ENCODE data around the gene WNT1.

Gene WNT1

GRCh38 chr12:48981757-48982157, 3.6 kb downstream of the WNT1 start:
- peak; percentile 28 for DNase-seq

- no peak for DNase-seq
Measured at GRCh38 chr12:48982397-48983080, 4.4 kb downstream of the WNT1 start.

- peak; percentile 10 for DNase-seq
Measured at GRCh38 chr12:48985475-48985897, 7.4 kb downstream of the WNT1 start.

GRCh38 chr12:48985901-48986300, 7.8 kb downstream of the WNT1 start:
- DNase-seq = peak; percentile 8

GRCh38 chr12:48986720-48987291, 8.7 kb downstream of the WNT1 start:
- peak; percentile 88 for DNase-seq

- DNase-seq = peak; percentile 90
Measured at GRCh38 chr12:48988030-48988649, 10.0 kb downstream of the WNT1 start.

- DNase-seq = no peak
Measured at GRCh38 chr12:48990552-48990951, 12.4 kb downstream of the WNT1 start.

- no peak for DNase-seq
Measured at GRCh38 chr12:48991247-48992050, 13.3 kb downstream of the WNT1 start.

- DNase-seq = no peak
Measured at GRCh38 chr12:48993787-48994186, 15.7 kb downstream of the WNT1 start.

- no peak for DNase-seq
Measured at GRCh38 chr12:48994224-48995085, 16.3 kb downstream of the WNT1 start.

GRCh38 chr12:48995086-48995879, 17.2 kb downstream of the WNT1 start:
- peak; percentile 93 for DNase-seq

- peak; percentile 91 for DNase-seq
Measured at GRCh38 chr12:48996794-48997718, 18.9 kb downstream of the WNT1 start.

- DNase-seq = peak; percentile 58
Measured at GRCh38 chr12:48997719-48998496, 19.8 kb downstream of the WNT1 start.

GRCh38 chr12:48998497-48999353, 20.6 kb downstream of the WNT1 start:
- peak; percentile 42 for DNase-seq

- DNase-seq = peak; percentile 71
Measured at GRCh38 chr12:48999371-49000131, 21.4 kb downstream of the WNT1 start, which contains the start of gene DDN. Gene DDN (minus strand): TSS chr12:48999375. CDS start chr12:48999287, 88 bp downstream.

- no peak for DNase-seq
Measured at GRCh38 chr12:49000346-49000745, 22.2 kb downstream of the WNT1 start.

- no peak for DNase-seq
Measured at GRCh38 chr12:49008943-49009342, 30.8 kb downstream of the WNT1 start.
